ENCODE data around the gene NKX2-2. TPM values are rescaled to one million over a fixed set of nuclear protein-coding genes. Genes with fewer than 3 reads are reported as not detected.

Gene NKX2-2
- total and polyA plus RNA-seq, 2 donors (not counting 3 experiments of a cell fraction or from before 2014, with no cell fraction given): not detected

- intact Hi-C loops (cut with micrococcal nuclease): loop anchor here (1.0 to 5.0 kb wide), 6 partner anchors 108 to 668 kb away; partner anchors contain the start of gene NKX2-4
- no TSS peak for BruUV-seq (replicated peaks)
- CTCF ChIA-PET: interaction anchor here (0.9 to 12.0 kb wide), 35 partner anchors 9 to 680 kb away, joined by 3 to 443 read pairs (median 6); partner anchors contain the start of genes KIZ, NKX2-2 and XRN2
Measured at GRCh38 chr20:21505161-21505809, 8.6 kb downstream of the NKX2-2 start.

More at GRCh38 chr20:21505161-21505809, 8.6 kb downstream of the NKX2-2 start:
- POLR2A ChIA-PET: no interaction called here
- no peaks in the 10 kb centered on the region for H3K36me3 ChIP-seq (ENCODE audit: control insufficient read depth in 2 of 2, extremely low read depth in 1 of 2, insufficient read depth in 2 of 2, low read length in 2 of 2)
- H3K4me2 ChIP-seq (ENCODE audit: insufficient read depth, low read length): peak overlapping the region; percentile 42
- H3K4me1 ChIP-seq (ENCODE audit: control insufficient read depth, extremely low read depth, insufficient read depth, low read length): peaks cover 4% of the 10 kb centered on the region
- no peaks in the 10 kb centered on the region for H3K9me1 ChIP-seq (replicated peaks; ENCODE audit: control insufficient read depth, extremely low read depth, insufficient read depth, low read length)
- H3K9ac ChIP-seq (replicated peaks; ENCODE audit: extremely low read depth, insufficient read depth, low read length): no peak overlapping the region
- FAIRE-seq: peak; percentile 55
- peak; percentile 45 for DNase-seq (ENCODE audit: low read depth, low spot score)
- peaks cover 40 to 45% of the 10 kb centered on the region in 2 experiments for H3K27me3 ChIP-seq (ENCODE audit: control insufficient read depth in 2 of 2, insufficient read depth in 2 of 2, low read length in 2 of 2)
- H3K4me3 ChIP-seq (replicated peaks in 1 of 3; ENCODE audit: insufficient read depth in 1 of 3, low read depth in 1 of 3, low read length in 3 of 3): no peak overlapping the region
- H3K9me3 ChIP-seq (replicated peaks; ENCODE audit: control insufficient read depth, insufficient read depth, low read length): no peaks in the 10 kb centered on the region
- H3K27ac ChIP-seq (ENCODE audit: insufficient read depth, low read depth, low read length): no peak overlapping the region
- no peaks in the 10 kb centered on the region for H3K79me2 ChIP-seq (ENCODE audit: control insufficient read depth, insufficient read depth, low read length)
- H4K20me1 ChIP-seq (replicated peaks; ENCODE audit: control insufficient read depth, extremely low read depth, insufficient read depth, low read length): no peaks in the 10 kb centered on the region
- peak overlapping the region; percentile 90 for H2AFZ ChIP-seq (ENCODE audit: low read depth, low read length)
- TF ChIP-seq MYC (IDR thresholded peaks at IDR 0.05; ENCODE audit: low read depth, low read length): no peak
- peak; percentile 93 to 96 for TF ChIP-seq CTCF (IDR thresholded peaks at IDR 0.05; ENCODE audit: extremely low read depth in 1 of 2, insufficient read depth in 1 of 2, low read depth in 1 of 2, low read length in 2 of 2)
- dilution Hi-C loops (cut with MboI; ENCODE audit: extremely low pct_ligation_motif_present, low sequenced_read_pairs): no loop called here
